ENCODE data around the gene ENGASE. TPM values are rescaled to one million over a fixed set of nuclear protein-coding genes. Genes with fewer than 3 reads are reported as not detected.

Gene ENGASE
- total RNA-seq, 1 donor from 2014 or later, result 38.4 TPM

GRCh38 chr17:79041723-79042420, 32.8 kb upstream of the ENGASE start:
- Mint-ChIP-seq H3K27me3 (ENCODE audit: unreplicated experiment) (peaks cover 3% of the 10 kb centered on the region), H3K27ac (ENCODE audit: unreplicated experiment) (no peak overlapping the region), H3K4me1 (ENCODE audit: unreplicated experiment) (peaks cover 32% of the 10 kb centered on the region), H3K4me3 (ENCODE audit: unreplicated experiment) (no peak overlapping the region), H3K9me3 (ENCODE audit: unreplicated experiment) (no peaks in the 10 kb centered on the region), H3K36me3 (ENCODE audit: unreplicated experiment) (peaks cover 33% of the 10 kb centered on the region)
- DNase-seq (ENCODE audit: extremely low spot score, unreplicated experiment), result no peak
- TF ChIP-seq CTCF (IDR thresholded peaks at IDR 0.05), result no peak

- TF ChIP-seq CTCF (IDR thresholded peaks at IDR 0.05), result peak; percentile 59
- Mint-ChIP-seq H3K27ac (ENCODE audit: unreplicated experiment) (no peak overlapping the region), H3K27me3 (ENCODE audit: unreplicated experiment) (peaks cover 3% of the 10 kb centered on the region), H3K4me1 (ENCODE audit: unreplicated experiment) (peaks cover 36% of the 10 kb centered on the region), H3K4me3 (ENCODE audit: unreplicated experiment) (no peak overlapping the region), H3K9me3 (ENCODE audit: unreplicated experiment) (no peaks in the 10 kb centered on the region), H3K36me3 (ENCODE audit: unreplicated experiment) (peaks cover 36% of the 10 kb centered on the region)
- DNase-seq (ENCODE audit: extremely low spot score, unreplicated experiment), result no peak
Observed at GRCh38 chr17:79042421-79043190, 32.0 kb upstream of the ENGASE start.

- Mint-ChIP-seq H3K27me3 (ENCODE audit: unreplicated experiment) (peaks cover 3% of the 10 kb centered on the region), H3K27ac (ENCODE audit: unreplicated experiment) (no peak overlapping the region), H3K36me3 (ENCODE audit: unreplicated experiment) (peaks cover 36% of the 10 kb centered on the region), H3K9me3 (ENCODE audit: unreplicated experiment) (no peaks in the 10 kb centered on the region), H3K4me1 (ENCODE audit: unreplicated experiment) (peaks cover 39% of the 10 kb centered on the region), H3K4me3 (ENCODE audit: unreplicated experiment) (no peak overlapping the region)
- TF ChIP-seq CTCF (IDR thresholded peaks at IDR 0.05), result no peak
- DNase-seq (ENCODE audit: extremely low spot score, unreplicated experiment), result no peak
Observed at GRCh38 chr17:79043191-79043930, 31.3 kb upstream of the ENGASE start.

DNA sequence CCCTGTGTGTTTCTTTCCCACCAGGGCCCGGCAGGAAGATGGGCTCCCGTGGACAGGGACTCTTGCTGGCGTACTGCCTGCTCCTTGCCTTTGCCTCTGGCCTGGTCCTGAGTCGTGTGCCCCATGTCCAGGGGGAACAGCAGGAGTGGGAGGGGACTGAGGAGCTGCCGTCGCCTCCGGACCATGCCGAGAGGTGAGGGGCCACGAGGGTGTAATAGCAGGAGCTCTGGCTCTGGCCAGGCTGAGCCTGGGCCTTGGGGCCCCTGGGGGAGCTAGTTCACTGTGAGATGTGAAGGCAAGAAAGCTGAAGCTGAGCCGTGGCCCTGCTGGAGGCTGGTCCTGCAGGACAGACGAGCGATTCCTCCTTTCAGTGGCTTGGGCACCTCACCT, 30.7 kb upstream of the ENGASE start:
- H3K4me3 Mint-ChIP-seq (ENCODE audit: unreplicated experiment), result no peak overlapping the region
- DNase-seq (ENCODE audit: extremely low spot score, unreplicated experiment), result no peak
- H3K4me1 Mint-ChIP-seq (ENCODE audit: unreplicated experiment), result peaks cover 39% of the 10 kb centered on the region
- no peaks in the 10 kb centered on the region for H3K9me3 Mint-ChIP-seq (ENCODE audit: unreplicated experiment)
- H3K27ac Mint-ChIP-seq (ENCODE audit: unreplicated experiment), result no peak overlapping the region
- peaks cover 34% of the 10 kb centered on the region for H3K36me3 Mint-ChIP-seq (ENCODE audit: unreplicated experiment)
- peaks cover 3% of the 10 kb centered on the region for H3K27me3 Mint-ChIP-seq (ENCODE audit: unreplicated experiment)
- TF ChIP-seq CTCF (IDR thresholded peaks at IDR 0.05), result no peak

DNA sequence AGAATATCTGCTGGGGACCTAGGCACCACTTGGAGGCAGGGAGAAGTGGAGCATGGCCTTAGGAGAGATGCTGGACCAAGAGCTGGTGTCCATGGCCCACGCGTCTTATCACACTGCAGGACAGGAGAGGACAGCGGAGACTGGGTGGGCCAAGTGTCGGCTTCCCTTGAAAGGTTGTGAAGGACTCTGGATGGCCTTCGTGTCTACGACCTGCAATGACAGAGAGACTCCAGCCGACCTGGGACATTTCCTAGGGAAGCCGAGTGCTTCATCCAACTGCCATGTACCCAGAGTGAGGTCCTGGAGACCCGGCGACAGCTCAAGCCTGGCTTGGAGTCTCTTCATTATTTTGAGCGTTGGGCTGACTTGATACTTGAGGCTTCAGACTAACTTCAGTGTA, 30.2 kb upstream of the ENGASE start:
- Mint-ChIP-seq H3K9me3 (ENCODE audit: unreplicated experiment) (no peaks in the 10 kb centered on the region), H3K36me3 (ENCODE audit: unreplicated experiment) (peaks cover 39% of the 10 kb centered on the region), H3K4me3 (ENCODE audit: unreplicated experiment) (no peak overlapping the region), H3K27me3 (ENCODE audit: unreplicated experiment) (peaks cover 3% of the 10 kb centered on the region), H3K4me1 (ENCODE audit: unreplicated experiment) (peaks cover 39% of the 10 kb centered on the region), H3K27ac (ENCODE audit: unreplicated experiment) (no peak overlapping the region)
- no peak for DNase-seq (ENCODE audit: extremely low spot score, unreplicated experiment)
- TF ChIP-seq CTCF (IDR thresholded peaks at IDR 0.05), result no peak
